Hepatic stellate cell (primary cell): Measurements from ENCODE around the gene E2F6.
"Not testable (repeated sequence)": the region's sequence is repeated elsewhere in the genome, so short reads cannot be mapped to it uniquely, and the experiment has no call there.

Experiments
- DNase-seq: peaks from one replicate; pipeline ENCODE4 v3.0.0; 2011; ENCODE audit warnings: low spot score

Gene E2F6

DNA sequence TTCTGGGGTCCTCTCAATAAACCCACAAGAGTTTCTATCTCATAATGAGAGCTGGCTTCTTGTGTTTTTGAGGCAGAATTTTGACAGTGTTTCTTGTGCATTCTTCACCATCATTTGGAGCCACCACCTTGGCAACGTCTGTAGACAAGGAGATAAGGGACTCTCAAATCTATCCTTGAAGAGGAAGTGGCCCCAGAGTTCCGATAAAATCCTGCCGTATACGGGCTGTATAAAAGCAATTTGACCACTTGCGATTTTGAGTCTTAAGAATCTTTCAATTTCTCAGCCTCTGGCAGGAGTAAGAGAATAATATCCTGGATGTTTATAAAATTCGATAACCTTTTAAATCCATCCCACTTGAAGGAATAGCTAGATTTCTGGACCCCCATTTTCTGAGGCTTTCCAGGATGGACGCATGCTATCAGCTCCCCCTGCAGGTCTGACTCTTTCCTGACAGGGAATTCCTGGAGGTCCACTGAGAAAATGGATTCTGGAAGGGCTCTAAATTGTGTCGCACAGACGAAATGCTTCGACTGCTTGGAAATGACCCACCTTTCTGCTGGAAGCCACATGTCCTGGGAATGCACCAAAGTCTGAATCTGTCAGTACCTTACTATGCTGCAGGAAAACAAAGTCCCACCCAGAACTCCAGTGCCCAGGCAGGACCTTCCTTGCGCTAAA lies 54.1 kb downstream of the E2F6 start:
- peak; percentile 55 for DNase-seq

GRCh38 chr2:11411244-11411643 lies 54.7 kb downstream of the E2F6 start:
- DNase-seq: no peak

DNA sequence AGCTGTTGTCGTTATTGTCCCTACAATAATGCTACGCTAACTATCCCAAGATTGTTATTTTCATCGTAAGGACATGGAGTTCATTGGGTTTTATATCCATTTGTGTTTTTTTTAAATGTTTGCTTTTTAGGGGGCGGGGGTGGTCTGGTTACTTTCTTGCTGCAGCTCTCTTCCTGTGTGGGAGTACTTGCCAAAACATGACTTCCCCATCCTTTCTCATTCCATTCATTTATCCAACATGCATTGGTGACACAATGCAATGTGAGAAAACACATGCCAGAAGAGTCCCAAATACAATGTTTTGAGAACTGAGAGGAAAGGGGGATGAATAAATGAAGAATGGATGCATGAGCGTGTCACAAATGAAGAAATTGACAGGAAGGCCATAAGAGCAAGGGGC lies 55.9 kb downstream of the E2F6 start:
- no peak for DNase-seq

DNA sequence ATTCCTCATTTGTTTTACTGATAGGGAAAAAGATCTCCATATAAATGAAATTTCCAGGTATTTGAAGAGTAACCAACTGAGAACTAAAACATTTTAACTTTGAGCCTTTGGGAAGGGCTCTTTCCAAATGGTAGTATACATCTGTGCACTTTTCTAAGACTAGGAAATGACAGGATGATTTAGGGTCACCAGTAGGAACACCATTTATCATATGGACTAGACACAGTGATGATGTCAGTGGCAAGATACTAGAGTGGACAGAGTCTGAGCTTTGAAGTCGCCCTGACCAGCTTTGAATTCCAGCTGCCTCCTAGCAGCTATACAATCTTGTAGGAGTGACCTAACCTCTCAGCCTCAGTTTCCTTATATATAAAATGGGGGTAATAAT lies 56.4 kb downstream of the E2F6 start:
- no peak for DNase-seq

GRCh38 chr2:11408959-11409571 lies 56.9 kb downstream of the E2F6 start:
- DNase-seq: no peak

DNA sequence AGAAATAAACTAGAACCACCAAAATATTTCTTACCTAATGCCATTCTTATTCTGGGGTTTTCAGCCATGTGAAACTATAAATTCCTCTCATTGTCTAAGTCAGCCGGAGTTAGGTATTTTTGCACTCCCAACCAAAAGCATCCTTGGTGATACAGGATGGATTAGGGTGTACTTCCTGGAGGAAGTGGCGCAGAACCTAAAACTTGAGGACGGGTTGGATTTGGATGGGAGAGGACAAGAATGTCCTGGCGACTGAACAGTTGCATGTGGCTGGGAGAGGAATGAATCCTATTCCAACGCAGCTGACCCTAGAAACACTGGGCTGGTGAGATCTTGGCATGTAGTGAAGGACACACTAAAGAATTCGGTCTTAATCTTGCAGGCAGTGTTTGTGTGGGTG lies 58.5 kb downstream of the E2F6 start:
- DNase-seq: no peak

DNA sequence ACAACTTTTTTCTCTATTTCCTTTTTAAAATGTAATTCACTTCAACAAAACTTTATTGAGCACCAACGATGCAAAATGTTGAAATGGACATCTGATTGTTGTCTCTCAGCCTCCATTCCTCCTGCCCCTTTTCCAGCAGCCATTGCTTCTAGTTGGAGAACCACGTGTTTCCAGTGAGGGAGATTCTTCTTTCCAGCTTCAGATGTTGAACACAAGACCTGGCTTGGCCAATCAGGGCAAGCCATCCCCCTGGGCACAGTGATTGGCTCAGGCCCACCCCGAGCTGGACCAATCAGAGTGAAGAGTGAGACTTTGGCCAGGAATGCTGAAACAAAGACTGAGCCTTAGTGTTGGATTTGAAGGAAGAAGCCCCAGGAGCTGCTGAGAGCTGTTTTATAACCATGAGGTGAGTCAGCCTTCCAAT lies 59.0 kb downstream of the E2F6 start:
- peak; percentile 96 for DNase-seq

DNA sequence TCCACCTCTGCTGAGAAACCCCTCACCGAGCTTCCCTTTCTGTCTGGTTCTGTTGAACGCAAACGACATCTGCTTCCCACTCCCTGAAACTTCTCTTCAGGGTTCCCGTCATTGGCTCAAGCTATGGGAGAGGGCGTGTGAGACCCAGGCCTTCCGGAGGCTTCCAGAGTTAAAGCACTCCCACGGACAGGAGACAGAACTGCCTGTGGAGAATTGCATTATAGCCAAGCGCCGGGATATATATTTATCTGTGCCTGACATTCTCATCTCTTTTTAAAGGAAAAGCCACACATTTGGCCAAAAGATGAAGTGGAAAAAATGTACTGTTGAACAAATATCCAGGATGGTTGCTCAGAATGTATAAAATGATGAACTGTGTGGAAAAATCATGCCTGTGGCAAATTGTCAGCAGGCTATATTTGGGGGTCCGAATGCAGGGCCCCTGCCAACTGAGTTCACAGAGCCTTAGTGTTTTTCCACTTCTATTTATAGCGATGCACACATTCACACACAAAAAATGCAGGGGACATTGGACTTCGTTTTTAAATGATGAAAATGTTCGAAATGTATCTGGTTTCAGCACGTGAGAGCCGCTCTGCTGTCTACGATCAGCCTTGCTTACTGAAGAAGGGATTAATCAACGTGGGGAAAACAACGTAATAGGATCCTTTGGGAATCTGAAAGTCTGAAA lies 59.5 kb downstream of the E2F6 start:
- peak; percentile 54 for DNase-seq

DNA sequence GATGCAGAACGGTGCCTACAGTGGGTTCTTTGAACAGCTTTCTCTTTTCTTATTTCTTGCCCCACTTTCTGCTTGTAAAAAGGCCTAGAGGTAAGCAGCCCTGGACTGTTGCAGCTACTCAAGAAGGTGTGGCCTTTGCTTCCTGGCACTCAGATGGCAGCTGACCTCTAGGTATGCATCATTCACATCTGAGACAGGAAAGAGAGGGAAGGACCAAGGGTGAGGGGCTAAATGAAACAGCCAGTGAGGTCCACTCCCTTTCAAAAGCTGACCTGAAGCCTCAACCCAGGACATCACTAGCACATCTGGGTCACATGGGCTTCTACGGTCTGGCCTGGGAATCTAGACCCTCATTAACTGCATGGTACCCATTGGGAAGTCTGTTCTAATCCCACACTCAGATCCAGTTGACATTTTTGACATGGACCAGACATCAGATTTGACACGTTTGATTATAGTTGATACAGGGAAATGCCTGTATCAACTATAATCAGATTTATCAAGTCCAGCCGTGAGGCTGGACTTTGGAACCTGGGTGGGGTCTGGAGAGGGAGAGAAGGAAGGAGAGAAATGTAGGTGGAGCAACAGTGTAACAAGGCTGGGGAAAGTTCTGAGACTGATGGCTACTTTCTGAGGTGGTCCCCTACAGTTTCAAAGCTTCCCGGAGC lies 60.2 kb downstream of the E2F6 start:
- DNase-seq: no peak

- not testable (repeated sequence) for DNase-seq
Observed at GRCh38 chr2:11405074-11405406, 60.9 kb downstream of the E2F6 start.

DNA sequence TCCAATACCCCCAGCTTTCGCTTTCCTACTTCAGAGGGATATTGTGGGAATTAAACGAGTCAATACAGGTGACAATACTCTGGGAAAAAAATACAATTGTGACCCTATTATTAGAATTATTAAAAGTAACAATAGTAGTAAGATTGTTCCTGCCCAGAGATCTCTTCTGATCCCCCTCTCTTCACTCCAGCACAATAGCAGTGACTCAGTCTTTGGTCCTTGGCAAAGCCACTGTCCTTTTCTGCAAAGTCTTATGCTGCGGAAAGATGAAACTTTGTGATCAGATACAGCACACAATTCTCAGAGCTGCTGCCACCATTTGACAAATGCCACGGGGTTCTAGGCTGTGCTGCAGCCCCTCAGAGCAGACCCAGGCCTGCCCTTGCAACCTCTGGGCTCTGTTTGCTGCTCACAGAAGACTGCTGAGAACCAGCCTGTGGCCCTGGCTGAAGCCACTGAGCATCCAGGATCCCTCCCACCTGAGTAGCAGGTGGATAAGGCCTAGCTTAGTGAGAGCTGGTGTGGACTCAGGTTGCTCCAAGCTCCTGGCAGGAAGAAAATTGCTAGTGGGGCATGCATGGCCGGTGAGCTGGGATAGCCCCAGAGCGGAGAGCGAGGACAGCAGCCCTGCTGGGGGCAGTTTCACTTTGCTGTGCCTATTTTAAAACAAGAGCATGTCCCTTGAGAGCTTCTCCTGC lies 61.4 kb downstream of the E2F6 start:
- DNase-seq: no peak

GRCh38 chr2:11402436-11402835 lies 63.5 kb downstream of the E2F6 start:
- DNase-seq: no peak

DNA sequence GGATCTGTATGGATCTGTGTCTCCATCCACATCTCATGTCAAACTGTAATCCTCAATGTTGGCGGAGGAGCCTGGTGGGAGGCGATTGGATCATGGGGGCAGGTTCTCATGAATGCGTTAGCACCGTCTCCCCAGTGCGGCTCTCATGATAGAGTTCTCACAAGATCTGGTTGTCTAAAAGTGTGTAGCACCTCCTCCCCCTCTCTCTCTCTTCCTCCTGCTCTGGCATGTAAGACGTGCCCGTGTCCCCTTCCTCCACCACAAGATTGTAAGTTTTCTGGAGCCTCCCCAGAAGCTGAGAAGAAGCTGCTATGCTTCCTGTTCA lies 66.6 kb downstream of the E2F6 start:
- no peak for DNase-seq

DNA sequence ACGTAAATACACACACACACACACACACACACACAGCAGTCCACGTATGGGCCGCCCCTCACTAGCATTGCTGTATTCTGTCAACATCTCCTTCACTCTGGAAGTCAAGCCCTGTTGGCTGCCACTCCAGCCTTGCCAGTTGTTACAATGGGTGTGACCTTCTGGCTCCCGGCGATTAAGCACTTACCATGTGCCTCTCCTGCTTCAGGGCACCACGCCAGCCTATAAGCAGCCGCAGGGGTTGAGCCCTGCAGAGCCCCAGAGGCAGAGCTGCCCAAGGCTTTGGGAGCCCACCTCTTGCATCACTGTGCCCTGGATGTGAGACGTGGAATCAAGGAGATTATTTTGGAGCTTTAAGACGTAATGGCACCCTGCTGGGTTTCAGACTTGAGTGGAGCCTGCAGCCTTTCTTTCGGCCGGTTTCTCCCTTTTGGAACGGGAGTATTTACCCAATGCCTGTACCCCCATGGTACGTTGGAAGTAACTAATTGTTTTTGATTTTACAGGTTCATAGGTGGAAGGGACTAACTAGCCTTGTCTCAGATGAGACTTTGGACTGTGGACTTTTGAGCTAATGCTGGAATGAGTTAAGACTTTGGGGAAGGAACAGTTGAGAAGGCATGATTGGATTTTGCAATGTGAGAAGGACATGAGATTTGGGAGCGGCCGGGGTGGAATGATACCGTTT lies 67.1 kb downstream of the E2F6 start:
- DNase-seq: no peak

GRCh38 chr2:11397513-11397912 lies 68.4 kb downstream of the E2F6 start:
- DNase-seq: no peak

DNA sequence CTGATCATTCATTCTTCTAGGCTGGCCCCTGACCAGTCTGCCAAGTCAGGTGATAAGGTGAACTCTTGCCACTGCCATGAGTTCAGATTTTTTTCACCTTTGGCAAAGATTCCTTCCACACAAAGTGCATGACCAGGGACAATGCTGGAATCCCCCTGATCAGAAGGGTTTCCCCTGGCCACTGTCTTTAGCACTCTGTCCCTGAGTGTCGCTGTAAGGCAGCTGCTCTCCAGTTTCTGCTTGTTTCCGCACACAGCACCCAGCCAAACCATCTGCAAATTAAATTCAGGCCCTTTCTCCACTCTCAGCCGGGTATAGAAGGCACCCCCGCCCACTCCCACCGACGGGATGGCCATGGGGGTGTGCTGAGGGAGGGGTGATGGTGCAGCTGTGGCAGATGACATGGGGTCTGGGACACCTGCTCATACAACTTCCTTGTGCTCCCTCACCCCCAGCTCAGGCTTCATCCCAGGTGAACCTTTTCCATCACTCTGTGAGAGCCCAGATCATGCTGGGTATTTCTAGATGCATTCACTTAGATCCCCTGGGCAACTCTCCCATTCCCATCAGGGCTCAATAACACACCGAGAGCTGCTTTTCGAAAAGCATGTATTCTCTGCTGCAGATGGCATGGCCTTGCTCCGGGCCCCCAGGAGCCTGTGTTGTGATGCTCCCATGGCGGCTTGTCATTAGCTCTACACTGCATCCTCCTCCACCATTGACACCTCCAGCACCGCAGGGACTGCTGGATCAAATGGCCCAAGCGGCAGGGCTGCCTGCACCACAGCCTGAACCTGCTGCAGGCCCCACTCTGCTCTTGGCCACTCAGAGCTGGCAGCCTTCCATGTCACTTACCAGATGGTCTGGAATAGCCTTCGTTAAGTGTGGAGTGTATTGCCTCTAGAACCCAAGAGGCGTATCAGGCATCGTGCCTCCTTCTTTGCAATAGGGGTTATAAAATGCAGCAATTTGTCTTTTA lies 69.2 kb downstream of the E2F6 start:
- DNase-seq: no peak

- DNase-seq: no peak
Observed at GRCh38 chr2:11396021-11396420, 69.9 kb downstream of the E2F6 start.

- DNase-seq: no peak
Observed at GRCh38 chr2:11395389-11395788, 70.6 kb downstream of the E2F6 start.
